K562 (cell line): Measurements from ENCODE around the gene RNF145. TPM values are rescaled to one million over a fixed set of nuclear protein-coding genes. Genes with fewer than 3 reads are reported as not detected.

Source experiments
- ASH1L ChIP-seq: fragments of 450-650 bp; IDR thresholded peaks from 2 replicates; pipeline ENCODE4 v1.6.1; 2018; ENCODE audit warnings: borderline replicate concordance, mild to moderate bottlenecking, low read depth; ENCODE audit not compliant: partially characterized antibody
- CBX3 ChIP-seq, 2 experiments: IDR thresholded peaks; 1 replicate in 1 of 2; 2 replicates in 1 of 2; pipeline ENCODE4 v1.6.1; 2012; ENCODE audit warnings: inconsistent platforms in 2 of 2, low read length in 2 of 2, borderline replicate concordance in 1 of 2, control low read depth in 1 of 2
- CEBPB ChIP-seq: fragments of 450-650 bp; IDR thresholded peaks from 2 replicates; pipeline ENCODE4 v1.6.1; 2016; ENCODE audit warnings: missing genetic modification characterization, missing compliant biosample characterization
- DDX20 ChIP-seq: fragments of 450-650 bp; IDR thresholded peaks from 2 replicates; pipeline ENCODE4 v1.6.1; 2016; ENCODE audit warnings: missing genetic modification characterization, low read depth, mild to moderate bottlenecking, missing compliant biosample characterization, moderate library complexity
- ETV1 ChIP-seq: fragments of 450-650 bp; conservative IDR thresholded peaks from 2 replicates; pipeline ENCODE4 v1.6.1; 2016; ENCODE audit warnings: missing genetic modification characterization, control low read depth, low read depth, missing compliant biosample characterization
- FOSL1 ChIP-seq: fragments of 200-800 bp; sonication (Bioruptor generic); conservative IDR thresholded peaks from 2 replicates; pipeline ENCODE4 v1.6.1; 2016; ENCODE audit warnings: missing genetic modification characterization, missing compliant biosample characterization
- IRF9 ChIP-seq: fragments of 450-650 bp; IDR thresholded peaks from 2 replicates; pipeline ENCODE4 v1.6.1; 2016; ENCODE audit warnings: missing biosample characterization, missing genetic modification characterization
- MYNN ChIP-seq, 2 experiments: sonication (generic); formaldehyde crosslinking in 1 of 2; IDR thresholded peaks; 2 replicates each; pipeline versions ENCODE4 v1.5.0 to v1.6.1; 2016 to 2020; ENCODE audit warnings: antibody characterized with exemption in 1 of 2, missing genetic modification reagents in 1 of 2
- NEUROD1 ChIP-seq: fragments of 150-350 bp; IDR thresholded peaks from 2 replicates; pipeline ENCODE4 v1.6.1; 2014; ENCODE audit warnings: borderline replicate concordance, low read length, low read depth; ENCODE audit not compliant: partially characterized antibody
- NFIX ChIP-seq: fragments of 250-450 bp; sonication (Bioruptor Pico); IDR thresholded peaks from 2 replicates; pipeline ENCODE4 v1.4.0; 2020; ENCODE audit warnings: low read depth, mild to moderate bottlenecking, moderate library complexity
- NFRKB ChIP-seq: fragments of 450-650 bp; IDR thresholded peaks from 2 replicates; pipeline ENCODE4 v1.6.1; 2016; ENCODE audit warnings: low read depth
- RFX7 ChIP-seq: fragments of 250-450 bp; sonication (Bioruptor Pico); IDR thresholded peaks from 2 replicates; pipeline ENCODE4 v1.5.1; 2021; ENCODE audit warnings: mild to moderate bottlenecking
- SMARCE1 ChIP-seq: fragments of 450-650 bp; IDR thresholded peaks from 2 replicates; pipeline ENCODE4 v1.7.1; 2016; ENCODE audit warnings: mild to moderate bottlenecking
- ZNF124 ChIP-seq: sonication (generic); formaldehyde crosslinking; IDR thresholded peaks from 2 replicates; pipeline ENCODE4 v1.8.1; 2022; ENCODE audit warnings: missing genetic modification reagents
- ZNF282 ChIP-seq: sonication (generic); formaldehyde crosslinking; IDR thresholded peaks from 2 replicates; pipeline ENCODE4 v1.8.1; 2023; ENCODE audit warnings: missing genetic modification reagents
- ZNF311 ChIP-seq: fragments of 250-450 bp; sonication (Bioruptor Pico); IDR thresholded peaks from 2 replicates; pipeline ENCODE4 v1.4.0; 2020; ENCODE audit warnings: mild to moderate bottlenecking, moderate library complexity
- polyA plus RNA-seq, 8 experiments: library from polyadenylated mRNA; depleted of rRNA in 4 of 8; stranded (reverse) in 5 of 8; unstranded in 3 of 8; fragments of >200 nt; fragmentation: Nextera tagmentation in 2 of 8; fragmentation: Illumina TruSeq in 1 of 8; extraction: Ambion mirVana in 2 of 8; extraction: Trizol in 1 of 8; gene quantifications; 2 replicates each; pipeline versions ENCODE4 v1.2.1 to v1.2.3, GENCODE V29; 2011 to 2014; ENCODE audit warnings: inconsistent platforms in 1 of 8, missing spikeins in 1 of 8
- total RNA-seq, 7 experiments: library from RNA; depleted of rRNA in 6 of 7; stranded (reverse); fragments of >200 nt in 6 of 7; fragmentation: Illumina TruSeq in 2 of 7; extraction: Trizol in 2 of 7; gene quantifications; 2 replicates each; pipeline versions ENCODE4 v1.2.1 to v1.2.3, GENCODE V29; 2011 to 2021; ENCODE audit warnings: low replicate concordance in 1 of 7
- TF ChIP-seq, protein P1 (sequence below), 2 experiments: fragments of 450-650 bp in 1 of 2; IDR thresholded peaks; 2 replicates each; pipeline ENCODE4 v1.6.1; 2011 to 2017; ENCODE audit warnings: low read depth in 2 of 2, antibody characterized with exemption in 1 of 2, borderline replicate concordance in 1 of 2, low read length in 1 of 2, mild to moderate bottlenecking in 1 of 2, mixed read lengths in 1 of 2; ENCODE audit not compliant: control insufficient read depth in 1 of 2
- TF ChIP-seq, protein P2 (sequence below), 2 experiments: IDR thresholded peaks; 2 replicates each; pipeline ENCODE4 v1.6.1; 2012; ENCODE audit warnings: improper control_type of control experiment in 2 of 2, low read depth in 2 of 2, low read length in 2 of 2, borderline replicate concordance in 1 of 2
- TF ChIP-seq, protein P3 (sequence below): fragments of 250-450 bp; sonication (Bioruptor Pico); IDR thresholded peaks from 2 replicates; pipeline ENCODE4 v1.4.0; 2020; ENCODE audit warnings: mild to moderate bottlenecking, moderate library complexity

RNF145 gene
- total and polyA plus RNA-seq, 9 of the 15 experiments (the other 6 are each of a cell fraction or from before 2014, with no cell fraction given) = 13.6 to 40.7 (median 25.4) TPM

DNA sequence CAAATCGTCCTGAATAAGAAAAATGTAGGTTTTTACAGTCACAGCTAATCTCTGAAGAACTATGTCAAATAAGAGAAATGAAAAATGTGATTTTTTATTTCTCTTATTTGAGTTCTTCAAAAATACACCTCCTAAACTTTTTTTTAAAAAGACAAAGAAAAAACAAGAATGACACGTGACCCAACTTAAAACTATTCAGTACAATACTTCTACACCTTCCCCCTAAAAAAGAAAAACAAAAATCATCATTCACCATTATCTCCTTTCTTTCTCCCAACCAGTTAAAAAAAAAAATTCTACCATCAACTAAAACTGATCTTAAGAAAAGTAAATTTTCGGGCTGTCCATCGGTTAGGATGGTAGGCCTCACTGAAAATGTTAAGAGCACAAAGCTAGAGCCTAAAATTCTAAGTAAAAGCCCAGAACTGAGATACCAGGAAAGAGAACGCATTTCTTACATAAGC is 2.1 kb downstream of the RNF145 start (continued):
- TF ChIP-seq, protein P1, sequence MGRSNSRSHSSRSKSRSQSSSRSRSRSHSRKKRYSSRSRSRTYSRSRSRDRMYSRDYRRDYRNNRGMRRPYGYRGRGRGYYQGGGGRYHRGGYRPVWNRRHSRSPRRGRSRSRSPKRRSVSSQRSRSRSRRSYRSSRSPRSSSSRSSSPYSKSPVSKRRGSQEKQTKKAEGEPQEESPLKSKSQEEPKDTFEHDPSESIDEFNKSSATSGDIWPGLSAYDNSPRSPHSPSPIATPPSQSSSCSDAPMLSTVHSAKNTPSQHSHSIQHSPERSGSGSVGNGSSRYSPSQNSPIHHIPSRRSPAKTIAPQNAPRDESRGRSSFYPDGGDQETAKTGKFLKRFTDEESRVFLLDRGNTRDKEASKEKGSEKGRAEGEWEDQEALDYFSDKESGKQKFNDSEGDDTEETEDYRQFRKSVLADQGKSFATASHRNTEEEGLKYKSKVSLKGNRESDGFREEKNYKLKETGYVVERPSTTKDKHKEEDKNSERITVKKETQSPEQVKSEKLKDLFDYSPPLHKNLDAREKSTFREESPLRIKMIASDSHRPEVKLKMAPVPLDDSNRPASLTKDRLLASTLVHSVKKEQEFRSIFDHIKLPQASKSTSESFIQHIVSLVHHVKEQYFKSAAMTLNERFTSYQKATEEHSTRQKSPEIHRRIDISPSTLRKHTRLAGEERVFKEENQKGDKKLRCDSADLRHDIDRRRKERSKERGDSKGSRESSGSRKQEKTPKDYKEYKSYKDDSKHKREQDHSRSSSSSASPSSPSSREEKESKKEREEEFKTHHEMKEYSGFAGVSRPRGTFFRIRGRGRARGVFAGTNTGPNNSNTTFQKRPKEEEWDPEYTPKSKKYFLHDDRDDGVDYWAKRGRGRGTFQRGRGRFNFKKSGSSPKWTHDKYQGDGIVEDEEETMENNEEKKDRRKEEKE (IDR thresholded peaks at IDR 0.05; ENCODE audit: borderline replicate concordance in 1 of 2, control insufficient read depth in 1 of 2, low read depth in 2 of 2, low read length in 1 of 2) = no peak
- TF ChIP-seq, protein P2, sequence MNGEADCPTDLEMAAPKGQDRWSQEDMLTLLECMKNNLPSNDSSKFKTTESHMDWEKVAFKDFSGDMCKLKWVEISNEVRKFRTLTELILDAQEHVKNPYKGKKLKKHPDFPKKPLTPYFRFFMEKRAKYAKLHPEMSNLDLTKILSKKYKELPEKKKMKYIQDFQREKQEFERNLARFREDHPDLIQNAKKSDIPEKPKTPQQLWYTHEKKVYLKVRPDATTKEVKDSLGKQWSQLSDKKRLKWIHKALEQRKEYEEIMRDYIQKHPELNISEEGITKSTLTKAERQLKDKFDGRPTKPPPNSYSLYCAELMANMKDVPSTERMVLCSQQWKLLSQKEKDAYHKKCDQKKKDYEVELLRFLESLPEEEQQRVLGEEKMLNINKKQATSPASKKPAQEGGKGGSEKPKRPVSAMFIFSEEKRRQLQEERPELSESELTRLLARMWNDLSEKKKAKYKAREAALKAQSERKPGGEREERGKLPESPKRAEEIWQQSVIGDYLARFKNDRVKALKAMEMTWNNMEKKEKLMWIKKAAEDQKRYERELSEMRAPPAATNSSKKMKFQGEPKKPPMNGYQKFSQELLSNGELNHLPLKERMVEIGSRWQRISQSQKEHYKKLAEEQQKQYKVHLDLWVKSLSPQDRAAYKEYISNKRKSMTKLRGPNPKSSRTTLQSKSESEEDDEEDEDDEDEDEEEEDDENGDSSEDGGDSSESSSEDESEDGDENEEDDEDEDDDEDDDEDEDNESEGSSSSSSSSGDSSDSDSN (IDR thresholded peaks at IDR 0.05; ENCODE audit: borderline replicate concordance in 1 of 2, low read depth in 2 of 2, low read length in 2 of 2) = no peak
- TF ChIP-seq ASH1L = peak; percentile 14
- TF ChIP-seq DDX20 (tag) = no peak
- 0 out of 2 replicates have a peak, but pooled peaks have one; percentile 16 for TF ChIP-seq NFRKB
- TF ChIP-seq, protein P3, sequence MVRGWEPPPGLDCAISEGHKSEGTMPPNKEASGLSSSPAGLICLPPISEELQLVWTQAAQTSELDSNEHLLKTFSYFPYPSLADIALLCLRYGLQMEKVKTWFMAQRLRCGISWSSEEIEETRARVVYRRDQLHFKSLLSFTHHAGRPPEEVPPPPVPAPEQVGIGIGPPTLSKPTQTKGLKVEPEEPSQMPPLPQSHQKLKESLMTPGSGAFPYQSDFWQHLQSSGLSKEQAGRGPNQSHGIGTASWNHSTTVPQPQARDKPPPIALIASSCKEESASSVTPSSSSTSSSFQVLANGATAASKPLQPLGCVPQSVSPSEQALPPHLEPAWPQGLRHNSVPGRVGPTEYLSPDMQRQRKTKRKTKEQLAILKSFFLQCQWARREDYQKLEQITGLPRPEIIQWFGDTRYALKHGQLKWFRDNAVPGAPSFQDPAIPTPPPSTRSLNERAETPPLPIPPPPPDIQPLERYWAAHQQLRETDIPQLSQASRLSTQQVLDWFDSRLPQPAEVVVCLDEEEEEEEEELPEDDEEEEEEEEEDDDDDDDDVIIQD = no peak
- TF ChIP-seq RFX7 (CRISPR knock-in tag) = no peak
- TF ChIP-seq ZNF282 (CRISPR knock-in tag) = no peak
- no peak for TF ChIP-seq ZNF311
- no peak for TF ChIP-seq ETV1 (tag)
- no peak for TF ChIP-seq SMARCE1
- TF ChIP-seq MYNN (IDR thresholded peaks at IDR 0.05) = peak; percentile 78; the same call in 1 of the 2 replicates
- no peak for TF ChIP-seq MYNN (CRISPR knock-in tag; IDR thresholded peaks at IDR 0.05)
- no peak for TF ChIP-seq NEUROD1
- peak; percentile 6; the same call in 1 of the 2 replicates for TF ChIP-seq FOSL1 (tag)
- TF ChIP-seq ZNF124 (CRISPR knock-in tag) = no peak
- TF ChIP-seq NFIX = no peak
- TF ChIP-seq CEBPB (tag) = no peak
- TF ChIP-seq IRF9 (tag) = no peak
- no peak for TF ChIP-seq CBX3 (IDR thresholded peaks at IDR 0.05; ENCODE audit: borderline replicate concordance in 1 of 2, low read length in 2 of 2)
